Stimulated activated naive CD8-positive, alpha-beta T cell treated with anti-CD3 and anti-CD28 coated beads, Interleukin-15, amount 100 ng/mL, for 72 hours (primary cell): ENCODE measurements around the gene SETD6.

Source experiments
- ATAC-seq: fragments of 150-1000 bp; cut with Tn5 transposase; 2 replicates; pipeline ENCODE4 v1.10.0; 2021; ENCODE audit warnings: mild to moderate bottlenecking, moderate library complexity
- DNase-seq, 2 donors: peaks; one replicate each; pipeline ENCODE4 v3.0.0; 2021 to 2022
- H3K27ac Mint-ChIP-seq, 2 donors: one replicate each; pipeline ENCODE4 v1.8.0; 2022; ENCODE audit warnings: mild to moderate bottlenecking in 2 of 2, mixed read lengths in 2 of 2, moderate library complexity in 2 of 2
- H3K27me3 Mint-ChIP-seq: one replicate; pipeline ENCODE4 v1.8.0; 2022; ENCODE audit warnings: mixed read lengths
- H3K4me1 Mint-ChIP-seq: one replicate; pipeline ENCODE4 v1.8.0; 2022; ENCODE audit warnings: mild to moderate bottlenecking, mixed read lengths
- H3K4me3 Mint-ChIP-seq, 2 donors: one replicate each; pipeline ENCODE4 v1.8.0; 2022; ENCODE audit warnings: mild to moderate bottlenecking in 2 of 2, mixed read lengths in 2 of 2, moderate library complexity in 1 of 2
- H3K9me3 Mint-ChIP-seq, 2 donors: one replicate each; pipeline ENCODE4 v1.8.0; 2022; ENCODE audit warnings: mixed read lengths in 2 of 2

The SETD6 gene

DNA sequence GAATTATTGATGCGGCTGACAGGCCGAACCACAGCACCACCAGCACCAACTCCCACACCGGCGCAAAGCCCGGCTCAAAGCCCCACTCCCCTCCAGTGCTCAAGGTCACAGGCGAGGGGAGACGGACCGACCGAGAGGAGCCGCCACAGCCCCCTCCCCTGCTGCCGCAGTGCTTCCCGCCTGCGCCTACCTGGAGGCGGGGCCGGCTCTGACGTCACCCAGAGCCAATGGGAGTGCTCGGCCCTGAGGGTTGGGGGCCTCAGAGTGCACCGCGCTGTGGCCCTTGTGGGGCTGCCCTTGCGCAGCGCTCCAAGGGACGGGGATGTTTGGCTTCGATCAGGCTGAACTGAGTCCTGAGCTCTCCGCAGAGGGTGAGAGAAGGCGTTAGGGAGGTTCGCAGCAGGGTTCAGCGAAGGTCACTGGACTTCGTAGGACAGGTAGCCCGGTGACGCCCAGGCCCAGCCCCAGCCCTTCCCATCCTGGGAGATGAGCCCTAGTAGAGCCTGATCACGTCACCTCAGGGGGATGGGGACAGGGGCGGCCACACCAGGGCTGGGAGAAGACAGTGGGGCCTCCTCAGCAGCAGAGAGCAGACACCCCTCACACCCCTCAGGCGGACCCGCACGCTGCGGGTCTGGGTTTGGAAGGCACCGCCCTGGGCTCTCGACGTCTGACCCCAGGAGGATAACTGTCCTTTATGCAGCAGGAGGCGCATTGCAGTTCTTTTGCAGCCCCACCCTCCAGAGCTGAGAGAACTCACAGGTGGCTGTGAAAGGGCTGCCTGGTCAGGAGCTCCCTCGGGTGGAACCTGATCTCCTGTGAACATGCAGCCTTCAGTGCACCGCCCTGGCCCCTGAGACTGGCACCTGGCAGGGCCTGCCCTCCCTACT lies 13.8 kb upstream of the SETD6 start:
- peaks cover 37% of the 10 kb centered on the region for H3K27me3 Mint-ChIP-seq
- H3K27ac Mint-ChIP-seq = peak overlapping the region; percentile 67 to 90
- H3K4me1 Mint-ChIP-seq = peaks cover 46% of the 10 kb centered on the region
- ATAC-seq = peak; percentile 41
- H3K9me3 Mint-ChIP-seq = no peaks in the 10 kb centered on the region
- peak; percentile 21 to 32 for DNase-seq
- H3K4me3 Mint-ChIP-seq = peak overlapping the region; percentile 79 to 90

- H3K9me3 Mint-ChIP-seq = no peaks in the 10 kb centered on the region
- H3K27ac Mint-ChIP-seq = no peak overlapping the region
- no peak for ATAC-seq
- DNase-seq = no peak
- H3K4me3 Mint-ChIP-seq = no peak overlapping the region
- H3K4me1 Mint-ChIP-seq = peaks cover 37% of the 10 kb centered on the region
- peaks cover 37% of the 10 kb centered on the region for H3K27me3 Mint-ChIP-seq
Observed at GRCh38 chr16:58502217-58502921, 12.9 kb upstream of the SETD6 start.

GRCh38 chr16:58503166-58503862 lies 12.0 kb upstream of the SETD6 start:
- DNase-seq (no peak), ATAC-seq (no peak)
- Mint-ChIP-seq H3K4me3 (no peak overlapping the region), H3K4me1 (peaks cover 28% of the 10 kb centered on the region), H3K27me3 (peaks cover 37% of the 10 kb centered on the region), H3K9me3 (no peaks in the 10 kb centered on the region), H3K27ac (peak overlapping the region in 1 of 2 donors; percentile 78)

DNA sequence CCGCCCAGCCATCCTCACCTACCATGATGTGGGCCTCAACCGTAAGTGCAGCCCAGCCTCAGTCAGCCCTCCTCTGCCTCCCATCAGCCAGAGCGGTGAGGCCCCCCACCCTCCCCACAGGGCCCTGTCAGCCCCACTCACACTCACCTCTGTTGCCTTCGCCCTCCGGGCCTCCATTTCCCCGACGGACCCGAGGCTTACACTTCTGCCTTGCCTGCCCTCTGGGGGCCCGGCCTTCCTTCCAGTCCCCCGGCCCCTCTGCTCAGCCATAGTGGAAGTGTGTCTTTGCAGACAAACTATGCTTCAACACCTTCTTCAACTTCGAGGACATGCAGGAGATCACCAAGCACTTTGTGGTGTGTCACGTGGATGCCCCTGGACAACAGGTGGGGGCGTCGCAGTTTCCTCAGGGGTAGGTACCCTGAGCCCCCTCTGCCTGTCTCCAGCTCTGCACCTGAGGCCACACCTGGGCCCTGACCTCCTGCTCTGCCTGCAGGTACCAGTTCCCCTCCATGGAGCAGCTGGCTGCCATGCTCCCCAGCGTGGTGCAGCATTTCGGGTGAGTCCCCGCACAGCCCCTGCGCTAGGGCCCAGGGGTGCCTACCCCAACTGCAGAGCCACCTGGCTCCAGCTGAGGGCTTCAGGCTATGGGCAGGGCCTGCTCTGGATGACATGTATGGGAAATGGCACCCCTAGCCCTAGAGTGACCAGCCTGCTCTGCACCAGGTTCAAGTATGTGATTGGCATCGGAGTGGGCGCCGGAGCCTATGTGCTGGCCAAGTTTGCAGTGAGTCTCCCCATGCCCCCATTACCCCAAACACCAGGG lies 11.2 kb upstream of the SETD6 start:
- ATAC-seq (no peak), DNase-seq (no peak)
- H3K4me3 Mint-ChIP-seq = no peak overlapping the region
- no peaks in the 10 kb centered on the region for H3K9me3 Mint-ChIP-seq
- no peak overlapping the region for H3K27ac Mint-ChIP-seq
- H3K4me1 Mint-ChIP-seq = peaks cover 28% of the 10 kb centered on the region
- peaks cover 37% of the 10 kb centered on the region for H3K27me3 Mint-ChIP-seq

- peak in 1 of 2 donors; percentile 8 for DNase-seq
- H3K4me3 Mint-ChIP-seq = no peak overlapping the region
- H3K4me1 Mint-ChIP-seq = peaks cover 10% of the 10 kb centered on the region
Observed at GRCh38 chr16:58506241-58507194, 8.8 kb upstream of the SETD6 start.

GRCh38 chr16:58507195-58507962 lies 7.9 kb upstream of the SETD6 start:
- Mint-ChIP-seq H3K27ac (no peak overlapping the region), H3K4me1 (peaks cover 12% of the 10 kb centered on the region), H3K9me3 (no peaks in the 10 kb centered on the region), H3K4me3 (no peak overlapping the region), H3K27me3 (peaks cover 12% of the 10 kb centered on the region)
- ATAC-seq (no peak), DNase-seq (no peak)

More at GRCh38 chr16:58506241-58507194, 8.8 kb upstream of the SETD6 start:
- peaks cover 20% of the 10 kb centered on the region for H3K27me3 Mint-ChIP-seq
- H3K9me3 Mint-ChIP-seq = no peaks in the 10 kb centered on the region
- ATAC-seq = no peak
- H3K27ac Mint-ChIP-seq = no peak overlapping the region

GRCh38 chr16:58507963-58508670 lies 7.2 kb upstream of the SETD6 start:
- peaks cover 5% of the 10 kb centered on the region for H3K27me3 Mint-ChIP-seq
- no peak overlapping the region for H3K27ac Mint-ChIP-seq
- no peaks in the 10 kb centered on the region for H3K9me3 Mint-ChIP-seq
- no peak for DNase-seq
- peaks cover 19% of the 10 kb centered on the region for H3K4me1 Mint-ChIP-seq
- H3K4me3 Mint-ChIP-seq = no peak overlapping the region
- ATAC-seq = no peak

GRCh38 chr16:58508671-58509251 lies 6.6 kb upstream of the SETD6 start:
- H3K27me3 Mint-ChIP-seq = no peaks in the 10 kb centered on the region
- no peak overlapping the region for H3K27ac Mint-ChIP-seq
- H3K4me3 Mint-ChIP-seq = no peak overlapping the region
- no peaks in the 10 kb centered on the region for H3K9me3 Mint-ChIP-seq
- peaks cover 25% of the 10 kb centered on the region for H3K4me1 Mint-ChIP-seq
- ATAC-seq (no peak), DNase-seq (no peak)

DNA sequence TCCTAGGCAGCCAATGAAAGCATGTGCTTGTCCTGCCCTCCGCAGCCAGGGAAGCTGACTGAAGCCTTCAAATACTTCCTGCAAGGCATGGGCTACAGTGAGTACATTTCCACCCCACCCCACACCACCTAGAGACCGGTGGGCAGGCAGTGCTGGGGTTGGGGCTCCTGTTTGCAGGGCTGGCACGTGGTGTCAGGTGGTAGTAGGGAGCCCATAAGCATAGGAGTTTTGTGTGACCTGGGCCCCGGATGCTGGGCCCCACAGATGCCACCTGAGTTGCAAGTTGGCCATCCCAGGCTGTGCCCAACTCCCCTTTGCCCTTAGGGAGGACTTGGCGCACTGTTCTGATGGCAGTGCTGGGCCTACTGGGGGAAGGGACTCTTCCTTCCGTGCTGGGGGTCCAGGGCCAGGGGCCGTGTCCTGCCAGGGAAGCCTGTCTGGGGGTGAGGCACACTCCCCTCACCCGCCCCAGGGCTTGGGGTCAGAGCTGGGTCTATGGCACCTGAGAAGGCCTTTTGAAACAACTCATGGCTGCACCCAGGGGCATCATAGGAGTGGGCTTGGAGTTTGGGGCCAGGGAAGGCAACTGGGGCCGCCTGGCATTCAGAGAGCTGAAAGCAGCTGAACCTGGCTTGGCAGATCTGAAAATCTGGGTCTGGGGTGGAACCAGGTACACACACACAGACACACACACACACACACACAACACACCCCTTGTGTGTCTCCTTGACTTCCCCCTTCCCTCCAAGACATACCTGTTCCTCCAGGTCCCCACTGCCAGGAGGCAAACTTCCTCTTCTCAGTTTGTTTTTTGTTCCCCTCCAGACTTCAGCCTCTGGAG lies 5.8 kb upstream of the SETD6 start:
- H3K27me3 Mint-ChIP-seq = no peaks in the 10 kb centered on the region
- H3K4me1 Mint-ChIP-seq = peaks cover 31% of the 10 kb centered on the region
- DNase-seq (no peak), ATAC-seq (no peak)
- H3K4me3 Mint-ChIP-seq = no peak overlapping the region
- H3K9me3 Mint-ChIP-seq = no peaks in the 10 kb centered on the region
- peak overlapping the region; percentile 13 to 43 for H3K27ac Mint-ChIP-seq

- peak overlapping the region; percentile 13 to 43 for H3K27ac Mint-ChIP-seq
- DNase-seq = no peak
- ATAC-seq = no peak
- no peak overlapping the region for H3K4me3 Mint-ChIP-seq
- H3K4me1 Mint-ChIP-seq = peaks cover 39% of the 10 kb centered on the region
- no peaks in the 10 kb centered on the region for H3K27me3 Mint-ChIP-seq
- no peaks in the 10 kb centered on the region for H3K9me3 Mint-ChIP-seq
Observed at GRCh38 chr16:58510097-58510775, 5.1 kb upstream of the SETD6 start.

DNA sequence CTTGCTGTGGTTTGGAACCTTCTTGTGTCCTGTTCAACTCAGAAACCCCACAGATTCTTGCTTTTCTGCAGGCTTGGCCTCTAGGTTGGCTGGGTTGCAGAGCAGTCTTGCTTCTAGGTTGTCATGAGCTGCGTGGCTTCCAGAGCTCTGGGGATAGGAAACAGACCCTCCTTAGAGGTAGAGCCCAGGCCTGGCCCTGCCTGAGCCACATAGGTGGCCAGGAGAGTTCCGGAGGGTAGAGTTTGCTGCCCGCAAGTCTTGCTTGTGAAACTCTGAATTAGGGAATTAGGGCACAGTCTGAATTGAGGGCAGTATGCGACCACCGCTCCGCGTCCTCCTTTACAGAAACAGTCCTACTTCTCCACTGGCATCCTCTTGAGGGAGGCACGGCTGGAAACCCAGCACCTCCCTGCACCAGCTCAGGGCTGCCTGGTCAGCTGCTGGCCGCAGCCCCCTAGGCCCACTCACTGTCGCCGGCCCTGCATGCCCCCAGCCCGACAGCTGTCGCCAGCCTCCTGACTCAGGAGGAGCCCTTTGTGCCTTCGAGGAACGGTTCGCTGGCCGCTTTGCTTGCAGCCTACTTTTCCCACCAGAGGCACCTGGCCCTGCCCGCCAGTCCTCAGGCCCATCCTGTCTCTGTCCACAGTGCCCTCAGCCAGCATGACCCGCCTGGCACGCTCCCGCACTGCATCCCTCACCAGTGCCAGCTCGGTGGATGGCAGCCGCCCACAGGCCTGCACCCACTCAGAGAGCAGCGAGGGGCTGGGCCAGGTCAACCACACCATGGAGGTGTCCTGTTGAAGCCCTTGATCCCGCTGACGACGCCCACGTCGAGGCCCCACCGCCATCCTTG lies 4.3 kb upstream of the SETD6 start:
- no peaks in the 10 kb centered on the region for H3K27me3 Mint-ChIP-seq
- H3K4me1 Mint-ChIP-seq = peaks cover 40% of the 10 kb centered on the region
- H3K4me3 Mint-ChIP-seq = no peak overlapping the region
- DNase-seq (peak in 1 of 2 donors; percentile 13), ATAC-seq (no peak)
- no peaks in the 10 kb centered on the region for H3K9me3 Mint-ChIP-seq
- H3K27ac Mint-ChIP-seq = peak overlapping the region in 1 of 2 donors; percentile 42
